GM15510 (cell line): ENCODE data around the gene MISP.

Experiments used
- POLR2A ChIP-seq: IDR thresholded peaks from 3 replicates; pipeline ENCODE4 v1.6.1; 2011; ENCODE audit warnings: borderline replicate concordance; ENCODE audit not compliant: insufficient read length; ENCODE audit errors: extremely low read depth

Gene MISP

DNA sequence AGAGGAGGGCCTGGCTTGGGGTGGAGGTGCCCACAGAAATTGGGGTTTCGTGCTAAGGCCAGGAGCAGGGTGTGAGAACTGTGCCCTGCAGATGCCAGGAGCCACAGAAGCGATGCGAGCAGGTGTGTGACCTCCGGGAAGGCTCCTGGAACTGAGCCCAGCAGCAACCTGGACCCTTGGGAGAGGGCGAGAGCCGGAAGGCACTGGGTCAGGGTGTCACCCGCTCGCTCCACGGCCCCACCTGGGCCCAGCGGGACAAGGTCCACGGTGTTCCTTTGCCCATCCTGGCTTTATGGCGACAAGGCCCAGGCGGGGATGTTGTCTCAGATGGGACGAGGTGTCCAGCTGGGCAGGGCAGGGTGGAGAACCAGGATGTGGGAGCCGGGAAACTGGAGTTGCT lies 4.2 kb downstream of the MISP start:
- no peak for TF ChIP-seq POLR2A

DNA sequence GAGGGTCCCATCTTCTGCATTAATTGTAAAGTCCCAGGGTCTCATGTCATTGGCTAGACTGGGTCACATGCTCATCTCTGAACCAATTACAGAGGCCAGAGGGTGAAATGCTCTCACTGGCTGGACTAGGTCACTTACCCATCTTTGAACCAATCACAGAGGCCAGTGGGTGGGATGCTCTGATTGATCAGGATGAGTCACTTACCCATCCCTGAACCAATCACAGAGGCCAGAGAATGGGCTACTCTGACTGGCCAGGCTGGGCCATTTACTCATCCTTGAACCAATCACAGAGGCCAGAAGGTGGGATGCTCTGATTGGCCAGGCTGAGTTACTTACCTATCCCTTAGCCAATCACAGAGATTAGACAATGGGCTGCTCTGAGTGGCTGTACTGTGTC lies 5.3 kb downstream of the MISP start:
- TF ChIP-seq POLR2A: no peak

DNA sequence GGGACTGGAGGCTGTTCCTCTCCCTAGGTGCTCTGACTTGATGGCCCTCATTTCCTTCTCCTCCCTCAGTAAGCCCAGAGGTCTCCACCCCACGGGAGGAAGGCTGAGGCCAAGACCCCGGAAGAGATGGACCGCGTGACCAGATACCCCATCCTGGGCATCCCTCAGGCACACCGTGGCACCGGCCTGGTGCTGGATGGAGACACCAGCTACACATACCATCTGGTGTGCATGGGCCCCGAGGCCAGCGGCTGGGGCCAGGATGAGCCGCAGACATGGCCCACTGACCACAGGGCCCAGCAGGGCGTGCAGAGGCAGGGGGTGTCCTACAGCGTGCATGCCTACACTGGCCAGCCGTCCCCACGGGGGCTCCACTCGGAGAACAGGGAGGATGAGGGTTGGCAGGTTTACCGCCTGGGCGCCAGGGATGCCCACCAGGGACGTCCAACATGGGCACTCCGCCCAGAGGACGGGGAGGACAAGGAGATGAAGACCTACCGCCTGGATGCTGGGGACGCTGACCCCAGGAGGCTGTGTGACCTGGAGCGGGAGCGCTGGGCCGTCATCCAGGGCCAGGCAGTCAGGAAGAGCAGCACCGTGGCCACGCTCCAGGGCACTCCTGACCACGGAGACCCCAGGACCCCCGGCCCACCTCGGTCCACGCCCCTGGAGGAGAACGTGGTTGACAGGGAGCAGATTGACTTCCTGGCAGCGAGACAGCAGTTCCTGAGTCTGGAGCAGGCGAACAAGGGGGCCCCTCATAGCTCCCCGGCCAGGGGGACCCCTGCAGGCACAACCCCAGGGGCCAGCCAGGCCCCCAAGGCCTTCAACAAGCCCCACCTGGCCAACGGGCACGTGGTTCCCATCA lies 6.1 kb downstream of the MISP start:
- TF ChIP-seq POLR2A: no peak

DNA sequence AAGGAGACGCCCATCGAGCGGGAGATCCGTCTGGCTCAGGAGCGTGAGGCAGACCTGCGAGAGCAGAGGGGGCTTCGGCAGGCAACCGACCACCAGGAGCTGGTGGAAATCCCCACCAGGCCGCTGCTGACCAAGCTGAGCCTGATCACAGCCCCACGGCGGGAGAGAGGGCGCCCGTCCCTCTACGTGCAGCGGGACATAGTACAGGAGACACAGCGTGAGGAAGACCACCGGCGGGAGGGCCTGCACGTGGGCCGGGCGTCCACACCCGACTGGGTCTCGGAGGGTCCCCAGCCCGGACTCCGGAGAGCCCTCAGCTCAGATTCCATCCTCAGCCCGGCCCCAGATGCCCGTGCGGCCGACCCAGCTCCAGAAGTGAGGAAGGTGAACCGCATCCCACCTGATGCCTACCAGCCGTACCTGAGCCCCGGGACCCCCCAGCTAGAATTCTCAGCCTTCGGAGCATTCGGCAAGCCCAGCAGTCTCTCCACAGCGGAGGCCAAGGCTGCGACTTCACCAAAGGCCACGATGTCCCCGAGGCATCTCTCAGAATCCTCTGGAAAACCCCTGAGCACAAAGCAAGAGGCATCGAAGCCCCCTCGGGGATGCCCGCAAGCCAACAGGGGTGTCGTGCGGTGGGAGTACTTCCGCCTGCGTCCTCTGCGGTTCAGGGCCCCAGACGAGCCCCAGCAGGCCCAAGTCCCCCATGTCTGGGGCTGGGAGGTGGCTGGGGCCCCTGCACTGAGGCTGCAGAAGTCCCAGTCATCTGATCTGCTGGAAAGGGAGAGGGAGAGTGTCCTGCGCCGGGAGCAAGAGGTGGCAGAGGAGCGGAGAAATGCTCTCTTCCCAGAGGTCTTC lies 7.1 kb downstream of the MISP start:
- no peak for TF ChIP-seq POLR2A

DNA sequence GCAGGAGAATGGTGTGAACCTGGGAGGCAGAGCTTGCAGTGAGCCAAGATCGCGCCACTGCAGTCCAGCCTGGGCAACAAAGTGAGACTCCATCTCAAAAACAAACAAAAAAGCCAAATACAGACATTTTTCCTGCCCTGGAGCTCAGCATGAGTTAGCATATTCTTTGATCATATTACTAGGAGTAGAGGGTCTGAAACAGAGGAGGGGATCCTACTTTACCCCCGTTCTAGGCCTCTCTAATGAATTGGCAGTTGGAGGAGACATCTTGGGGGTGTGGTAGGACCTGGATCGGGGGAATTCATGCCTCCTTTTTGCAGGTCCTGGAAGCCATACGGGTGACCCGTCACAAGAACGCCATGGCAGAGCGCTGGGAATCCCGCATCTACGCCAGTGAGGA lies 12.3 kb downstream of the MISP start:
- TF ChIP-seq POLR2A: no peak

DNA sequence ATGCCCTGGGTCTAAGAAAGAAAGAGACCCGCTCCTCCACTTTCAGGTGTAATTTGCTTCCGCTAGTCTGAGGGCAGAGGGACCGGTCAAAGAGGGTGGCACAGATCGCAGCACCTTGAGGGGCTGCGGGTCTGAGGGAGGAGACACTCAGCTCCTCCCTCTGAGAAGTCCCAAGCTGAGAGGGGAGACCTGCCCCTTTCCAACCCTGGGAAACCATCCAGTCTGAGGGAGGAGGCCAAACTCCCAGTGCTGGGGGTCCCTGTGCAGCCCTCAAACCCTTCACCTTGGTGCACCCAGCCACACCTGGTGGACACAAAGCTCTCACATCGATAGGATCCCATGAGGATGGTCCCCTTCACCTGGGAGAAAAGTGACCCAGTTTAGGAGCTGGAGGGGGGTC lies 13.0 kb downstream of the MISP start:
- TF ChIP-seq POLR2A: no peak

DNA sequence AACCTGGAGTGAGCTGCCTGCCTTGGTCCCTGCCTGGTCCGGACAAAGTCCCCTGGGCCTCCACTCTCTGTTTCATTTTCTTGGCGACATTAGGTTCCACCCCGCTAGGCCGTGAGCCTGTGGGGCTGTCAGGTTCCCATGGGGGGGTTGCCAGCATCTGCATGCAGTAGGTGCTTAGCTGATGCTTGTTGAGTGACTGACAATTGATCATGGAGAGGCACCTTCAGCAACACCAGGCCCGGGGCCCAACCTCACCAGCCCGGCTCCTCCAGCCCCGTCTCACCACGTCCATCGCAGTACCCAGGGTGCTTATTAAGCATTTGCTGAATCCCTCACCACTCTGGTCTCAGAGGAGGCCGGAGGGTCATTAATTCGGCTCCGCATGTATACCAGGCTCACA lies 13.4 kb downstream of the MISP start:
- no peak for TF ChIP-seq POLR2A

DNA sequence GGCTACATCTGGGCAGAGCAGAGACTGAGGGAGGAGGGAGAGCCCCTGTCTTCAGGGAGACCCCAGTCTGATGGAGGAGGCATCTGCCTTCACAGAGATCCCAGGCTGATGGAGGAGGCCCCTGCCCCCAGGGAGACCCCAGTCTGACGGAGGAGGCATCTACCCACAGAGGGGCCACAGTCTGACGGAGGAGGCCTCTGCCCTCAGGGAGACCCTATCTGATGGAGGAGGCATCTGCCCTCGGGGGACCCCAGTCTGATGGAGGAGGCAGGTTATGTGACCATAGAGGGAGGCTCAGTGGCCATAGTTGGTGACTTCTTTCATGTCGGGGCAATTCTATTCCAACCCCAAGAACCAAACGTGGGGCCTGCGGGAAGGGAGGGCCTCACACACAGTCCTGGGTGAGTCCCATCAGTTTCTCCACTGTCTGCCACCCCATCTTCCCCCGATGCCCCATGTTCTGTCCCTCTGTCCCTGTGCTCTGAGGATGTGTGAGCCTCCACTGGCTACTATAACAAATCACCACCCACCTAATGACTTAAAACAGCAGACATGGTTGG lies 14.3 kb downstream of the MISP start:
- TF ChIP-seq POLR2A: no peak

DNA sequence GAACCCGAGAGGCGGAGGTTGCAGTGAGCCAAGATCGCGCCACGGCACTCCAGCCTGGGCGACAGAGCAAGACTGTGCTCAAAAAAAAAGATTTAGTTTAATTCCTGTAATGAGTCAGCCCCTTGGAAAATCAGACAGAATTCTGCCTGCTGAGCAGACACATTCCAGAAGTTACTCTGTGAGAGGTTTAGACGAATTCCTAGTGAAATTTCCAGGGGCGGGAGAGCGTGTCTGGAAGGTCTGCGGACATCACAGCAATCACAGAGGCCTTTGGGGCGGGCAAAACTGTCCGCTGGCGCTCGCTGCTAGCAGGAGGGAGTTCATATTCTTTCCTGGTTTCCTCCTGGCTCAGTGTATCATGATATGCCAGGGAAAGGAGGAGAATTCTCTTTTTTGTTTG lies 17.5 kb downstream of the MISP start:
- no peak for TF ChIP-seq POLR2A

DNA sequence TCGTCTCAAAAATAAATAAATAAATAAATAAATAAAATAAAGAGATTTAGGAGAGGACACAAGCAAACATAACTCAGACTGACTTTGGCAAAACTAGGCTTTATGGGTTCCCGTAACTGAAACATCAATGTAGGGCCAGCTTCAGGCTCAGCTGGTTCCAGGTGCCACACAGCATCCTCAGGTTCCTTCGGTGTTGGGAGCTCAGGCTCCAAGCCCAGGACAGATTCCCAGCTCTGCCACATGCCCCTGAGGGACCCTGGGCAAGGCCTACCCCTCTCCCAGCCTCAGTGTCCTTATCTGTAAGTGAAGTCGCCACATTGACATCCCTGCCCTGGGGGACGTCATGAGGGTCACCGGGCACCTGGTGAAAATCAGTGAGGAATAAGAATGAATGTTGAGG lies 18.7 kb downstream of the MISP start:
- no peak for TF ChIP-seq POLR2A

DNA sequence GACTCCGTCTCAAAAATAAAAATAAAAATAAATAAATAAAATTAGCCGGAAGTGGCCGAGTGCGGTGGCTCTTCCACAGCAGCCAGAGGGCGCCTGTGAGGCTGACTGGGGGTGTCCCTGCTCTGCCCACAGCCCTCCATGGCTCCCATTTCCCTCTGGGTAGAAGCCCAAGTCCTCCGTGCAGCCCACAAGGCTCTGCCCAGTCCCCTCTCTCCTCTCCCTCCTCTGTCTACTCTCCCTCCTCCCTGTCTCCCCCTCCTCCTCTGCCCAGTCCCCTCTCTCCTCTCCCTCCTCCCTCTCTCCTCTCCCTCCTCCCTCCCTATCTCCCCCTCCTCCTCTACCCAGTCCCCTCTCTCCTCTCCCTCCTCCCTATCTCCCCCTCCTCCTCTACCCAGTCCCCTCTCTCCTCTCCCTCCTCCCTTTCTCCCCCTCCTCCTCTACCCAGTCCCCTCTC lies 20.4 kb downstream of the MISP start:
- TF ChIP-seq POLR2A: no peak

DNA sequence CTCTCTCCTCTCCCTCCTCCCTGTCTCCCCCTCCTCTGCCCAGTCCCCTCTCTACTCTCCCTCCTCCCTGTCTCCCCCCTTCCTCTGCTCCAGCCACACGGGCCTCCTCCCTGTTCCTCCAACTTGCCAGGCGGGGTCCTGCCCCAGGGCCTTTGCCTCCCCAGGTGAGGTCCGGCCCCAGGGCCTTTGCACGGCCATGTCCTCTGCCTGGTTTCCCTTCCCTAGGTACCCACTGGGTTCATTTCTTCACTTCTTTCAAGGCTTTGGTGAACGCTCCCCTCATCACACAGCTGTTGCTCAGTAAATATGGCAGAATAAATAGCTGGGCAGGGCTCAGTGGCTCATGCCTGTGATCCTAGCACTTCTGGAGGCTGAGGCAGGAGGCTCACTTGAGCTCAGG lies 21.2 kb downstream of the MISP start:
- TF ChIP-seq POLR2A: no peak

DNA sequence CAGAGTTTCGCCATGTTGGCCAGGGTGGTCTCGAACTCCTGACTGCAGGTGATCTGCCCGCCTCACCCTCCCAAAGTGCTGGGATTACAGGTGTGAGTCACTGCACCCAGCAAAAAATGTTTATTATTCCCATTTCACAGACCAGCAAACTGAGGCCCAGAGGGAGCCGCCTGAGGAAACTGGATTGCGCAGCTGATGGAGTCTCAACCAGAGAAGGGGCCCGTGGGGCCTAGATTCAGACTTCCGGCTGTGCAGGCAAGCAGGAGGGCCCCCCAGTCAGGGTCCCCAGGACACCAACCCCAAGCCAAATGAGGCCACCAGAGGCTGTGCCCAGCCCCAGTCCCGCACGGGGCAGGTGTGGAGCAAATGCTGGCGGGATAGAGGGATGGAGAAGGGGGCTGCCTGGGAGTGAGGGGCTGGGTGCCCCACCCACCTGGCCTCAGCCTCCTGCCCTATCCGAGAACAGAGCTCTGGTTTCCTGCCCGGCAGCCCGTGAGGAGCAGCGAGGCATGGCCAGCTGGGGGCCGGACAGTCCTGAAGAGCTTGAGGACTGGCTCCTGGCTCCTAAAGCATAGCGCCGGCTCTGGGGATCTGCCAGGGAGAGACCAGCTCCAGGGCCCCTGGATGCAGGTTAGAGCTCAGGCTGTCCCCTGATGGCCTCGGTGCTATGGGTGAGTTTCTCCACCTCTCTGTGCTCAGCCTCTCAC lies 22.0 kb downstream of the MISP start:
- TF ChIP-seq POLR2A: no peak

DNA sequence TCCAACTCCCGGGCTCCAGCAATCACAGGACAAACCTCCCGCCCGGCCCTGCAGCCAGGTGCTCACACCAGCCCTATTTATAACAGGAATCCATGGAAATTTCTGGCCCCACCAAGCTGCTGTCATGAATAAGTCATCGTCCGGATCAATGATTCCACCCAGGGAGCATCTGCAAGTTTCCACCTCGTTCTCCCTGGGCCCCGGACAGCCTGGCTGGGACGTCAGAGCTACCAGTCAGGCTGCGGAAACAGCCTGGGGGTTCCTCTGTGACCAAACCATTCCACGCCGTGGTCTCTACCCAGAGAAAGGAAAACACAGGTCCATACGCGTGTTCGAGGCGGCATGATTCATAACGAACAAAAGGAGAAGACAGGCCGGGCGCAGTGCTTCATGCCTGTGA lies 25.6 kb downstream of the MISP start:
- TF ChIP-seq POLR2A: no peak
